NCI-H460 (cell line): ENCODE results near the gene CFAP90. TPM values are rescaled to one million over a fixed set of nuclear protein-coding genes. Genes with fewer than 3 reads are reported as not detected.

Experiments used
- DNase-seq: peaks from one replicate; pipeline ENCODE4 v3.0.0-alpha.2; 2016; ENCODE audit warnings: low read depth; ENCODE audit errors: extremely low read depth
- total RNA-seq: library from RNA; depleted of rRNA; stranded (reverse); fragments of >200 nt; shearing (Covaris generic); gene quantifications from 2 replicates; pipeline ENCODE4 v1.2.3, GENCODE V29; 2014

The CFAP90 gene
- total RNA-seq, 1 experiment from 2014 or later = not detected

DNA sequence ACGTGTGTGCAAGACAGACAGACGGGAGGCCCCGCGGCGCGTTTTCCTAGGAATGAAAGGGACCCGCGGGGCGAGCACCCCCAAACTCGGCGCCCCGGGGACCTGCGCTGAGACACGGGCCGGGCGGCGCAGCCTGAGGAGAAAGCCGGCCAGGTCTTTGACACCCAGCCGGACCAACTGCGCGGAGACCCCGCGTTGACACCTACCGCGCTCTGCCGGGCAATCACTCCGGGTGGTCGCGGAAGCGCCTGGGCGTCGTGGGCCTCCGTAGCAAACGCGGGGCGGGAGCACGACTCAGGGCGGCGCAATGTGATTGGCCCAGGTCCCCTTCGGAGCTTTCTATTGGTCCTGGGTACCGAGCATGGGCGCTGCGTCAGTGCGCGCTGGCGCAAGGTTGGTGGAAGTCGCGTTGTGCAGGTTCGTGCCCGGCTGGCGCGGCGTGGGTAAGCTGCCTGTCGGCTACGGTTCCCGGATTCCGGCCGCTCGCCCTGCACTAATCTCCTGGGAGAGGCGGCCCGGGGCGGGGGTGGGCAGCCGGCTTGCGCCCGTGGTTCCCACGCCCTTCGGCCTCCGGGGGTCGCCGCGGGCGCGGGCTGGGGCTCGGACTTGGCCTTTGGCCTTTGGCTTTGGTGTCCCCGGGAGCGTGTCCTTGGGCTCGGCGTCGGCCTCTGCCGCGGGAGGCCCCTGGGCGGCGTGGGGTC lies 18.0 kb upstream of the CFAP90 start, which contains the start of the genes FASTKD3 and MTRR:
Gene FASTKD3, minus strand, starts transcription at position 259 of the 701 bp plus-strand sequence. CDS start 948 bp downstream, outside the sequence.
Gene MTRR, plus strand, starts transcription at position 376 of the 701 bp plus-strand sequence. CDS start 1,647 bp downstream, outside the sequence.
- peak; percentile 90 for DNase-seq

DNA sequence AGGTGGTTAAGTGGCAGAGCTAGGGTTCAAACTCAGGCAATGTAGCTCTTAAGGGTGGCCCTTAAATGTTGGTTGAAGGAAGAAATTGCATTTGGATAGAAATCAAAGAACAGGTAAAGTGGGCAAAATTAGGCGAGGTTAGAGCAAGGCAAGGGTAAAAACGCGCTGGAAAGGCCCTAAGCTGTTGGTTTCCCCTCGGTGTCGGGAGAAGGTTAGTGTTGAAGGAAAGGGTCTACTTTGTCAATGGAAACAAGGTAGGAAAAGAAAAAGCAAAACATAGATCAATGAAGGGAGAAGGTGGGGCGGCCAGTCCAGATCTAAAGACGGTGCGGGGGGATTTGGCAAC lies 17.5 kb upstream of the CFAP90 start:
- no peak for DNase-seq

DNA sequence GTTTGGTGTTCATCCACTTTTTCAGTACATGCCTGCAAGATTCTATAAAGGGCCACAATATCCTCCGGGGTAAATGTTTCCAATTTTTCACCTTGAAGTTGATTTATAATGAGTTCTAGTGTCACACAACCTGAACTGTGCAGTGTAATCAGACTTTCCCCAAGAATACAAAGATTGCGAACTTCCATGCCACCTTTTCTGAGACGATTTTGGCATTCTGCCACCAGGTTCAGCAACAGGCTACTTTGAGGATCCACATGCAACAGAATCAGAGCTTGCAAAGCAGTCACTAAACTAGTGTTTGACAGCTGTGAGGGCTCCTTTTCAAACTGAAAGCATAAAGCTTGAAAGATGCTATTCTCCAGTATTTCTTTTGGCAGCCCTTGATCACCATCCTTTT lies 16.3 kb upstream of the CFAP90 start:
- no peak for DNase-seq

DNA sequence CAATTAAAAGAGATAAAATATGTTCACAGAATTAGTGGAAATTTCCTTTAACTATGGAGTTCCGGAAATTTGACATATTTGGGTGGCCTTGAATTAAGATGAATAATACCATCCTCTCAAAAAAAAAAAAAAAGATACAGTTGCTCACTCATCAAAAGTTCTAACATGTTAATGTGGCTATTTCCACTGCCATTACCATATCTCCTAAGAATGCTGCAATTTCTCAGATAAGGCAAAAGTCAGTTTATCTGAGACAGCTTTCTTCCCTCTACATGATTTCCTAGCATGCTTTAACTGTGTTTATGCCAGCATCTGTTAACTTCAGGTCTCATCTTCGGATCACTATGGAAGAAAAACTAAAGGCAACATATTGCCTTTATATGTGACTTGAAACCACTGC lies 15.3 kb upstream of the CFAP90 start:
- no peak for DNase-seq

DNA sequence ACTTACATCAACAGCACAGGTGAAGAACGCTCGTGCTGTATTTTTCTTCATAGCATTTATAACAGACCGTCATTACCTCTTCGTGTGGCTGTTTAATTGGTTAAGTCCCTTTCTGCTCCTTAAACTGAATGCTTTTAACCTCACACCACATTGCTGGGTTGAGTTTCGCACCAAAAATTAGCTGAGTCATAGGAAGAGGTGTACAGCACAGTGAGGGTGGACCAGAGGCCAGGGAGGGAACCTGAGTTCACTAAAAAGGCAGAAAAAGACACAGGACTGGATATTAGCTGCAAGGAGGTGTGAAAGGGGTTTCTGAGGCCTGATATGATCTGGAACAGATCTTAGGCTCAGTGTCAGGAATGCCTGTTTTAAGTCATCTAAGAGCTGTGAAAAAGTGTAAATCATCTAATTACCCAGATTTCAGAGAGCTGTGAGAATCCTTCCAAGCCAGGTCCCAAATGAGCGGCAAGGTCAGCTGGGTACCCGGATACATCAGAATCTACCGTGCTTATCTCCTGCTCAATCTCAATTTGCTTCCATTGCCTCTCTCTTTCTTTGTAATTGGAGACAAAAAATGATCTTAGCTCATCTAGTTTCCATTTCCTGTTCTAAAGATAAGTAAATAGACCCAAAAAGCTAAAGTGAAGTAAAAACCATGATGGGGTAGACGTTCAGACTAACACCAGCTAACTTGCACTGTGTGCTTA lies 7.1 kb upstream of the CFAP90 start:
- no peak for DNase-seq

DNA sequence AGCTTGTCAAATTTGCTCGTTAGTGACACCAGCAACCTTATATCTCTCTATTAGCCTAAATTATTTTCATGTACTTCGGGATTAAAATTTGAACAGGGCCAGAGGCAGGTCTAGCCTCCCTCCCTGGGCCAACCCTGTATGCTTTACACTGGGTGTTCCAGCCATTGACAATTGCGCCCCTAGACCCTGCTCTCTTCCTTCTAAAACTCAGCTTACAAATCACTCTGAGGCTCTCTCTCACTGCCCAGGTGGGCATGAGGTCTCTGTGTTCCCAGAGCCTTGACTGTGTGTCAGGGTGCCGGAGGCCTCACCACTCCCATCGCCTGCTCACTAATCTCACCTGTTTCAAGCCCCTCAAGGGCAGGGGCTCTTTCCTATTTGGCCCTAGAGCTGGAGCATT lies 6.4 kb upstream of the CFAP90 start:
- DNase-seq = no peak

DNA sequence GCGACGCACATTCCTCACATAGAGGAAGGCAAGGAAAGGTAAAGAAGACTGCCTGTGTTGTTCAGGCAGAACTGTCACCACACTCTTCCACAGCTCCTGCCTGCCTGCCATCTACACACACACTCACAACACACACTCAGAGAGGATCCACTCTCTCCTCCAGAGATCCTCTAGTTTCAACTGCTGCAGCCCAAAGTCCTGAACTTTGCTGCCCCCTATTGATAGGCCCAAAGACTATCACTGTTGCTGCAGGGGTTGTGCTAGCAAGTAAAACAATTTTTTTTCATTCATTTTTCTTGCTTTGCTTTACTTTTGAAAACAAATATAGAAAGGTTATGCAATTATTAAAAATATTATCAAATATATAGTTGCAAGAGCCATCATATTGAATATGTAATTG lies 5.9 kb upstream of the CFAP90 start:
- DNase-seq = peak; percentile 56

DNA sequence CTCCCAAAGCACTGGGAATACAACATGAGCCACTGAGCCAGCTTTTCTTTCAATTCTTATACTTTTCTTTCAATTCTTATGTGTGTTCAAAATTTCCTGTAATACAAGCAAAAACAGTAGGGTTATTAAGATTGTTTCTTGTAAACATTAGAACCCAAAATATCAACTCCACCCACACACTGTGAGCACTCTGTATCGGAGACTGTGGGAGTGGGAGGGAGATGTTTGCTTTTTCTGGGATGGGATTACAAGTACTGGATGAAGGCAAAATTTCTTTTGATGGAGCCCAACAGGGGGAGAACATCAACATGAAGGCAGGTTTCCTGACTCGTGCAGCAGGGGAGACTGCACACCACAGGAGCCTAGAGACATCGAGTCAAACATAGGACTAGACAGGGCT lies 4.7 kb upstream of the CFAP90 start:
- no peak for DNase-seq

DNA sequence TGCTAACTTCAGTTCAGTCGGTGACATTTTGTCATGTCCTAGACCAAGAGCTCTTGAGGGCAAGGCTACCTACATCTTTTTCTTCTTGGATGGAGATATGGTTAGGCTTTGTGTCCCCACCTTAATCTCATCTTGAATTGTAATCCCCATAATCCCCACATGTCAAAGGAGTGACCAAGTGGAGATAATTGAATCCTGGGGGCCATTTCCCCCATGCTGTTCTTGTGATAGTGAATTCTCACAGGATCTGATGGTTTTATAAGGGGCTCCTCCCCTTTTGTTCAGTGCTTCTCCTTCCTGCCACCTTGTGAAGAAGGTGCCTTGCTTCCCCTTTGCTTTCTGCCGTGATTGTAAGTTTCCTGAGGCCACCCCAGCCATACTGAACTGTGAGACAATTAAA lies 2.1 kb upstream of the CFAP90 start:
- no peak for DNase-seq

DNA sequence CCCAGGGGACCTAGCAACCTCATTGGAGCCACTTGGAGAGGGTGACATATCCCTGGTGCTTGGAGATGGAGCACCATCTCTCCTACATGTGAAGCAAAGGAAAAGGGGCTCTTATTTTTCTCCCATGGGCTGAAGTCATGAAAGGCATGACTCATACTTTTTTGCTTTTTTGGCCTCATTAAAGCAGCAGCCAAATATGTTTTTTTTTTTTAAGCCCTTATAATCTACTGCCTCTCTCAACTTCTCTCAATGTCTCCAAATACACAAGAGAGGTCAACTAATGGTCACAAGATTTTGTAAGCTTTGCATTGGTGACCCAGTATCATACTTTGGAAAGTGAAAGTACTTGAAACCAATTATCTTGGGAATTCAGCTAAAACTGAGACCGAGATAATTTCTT lies 1.6 kb upstream of the CFAP90 start:
- DNase-seq = no peak

DNA sequence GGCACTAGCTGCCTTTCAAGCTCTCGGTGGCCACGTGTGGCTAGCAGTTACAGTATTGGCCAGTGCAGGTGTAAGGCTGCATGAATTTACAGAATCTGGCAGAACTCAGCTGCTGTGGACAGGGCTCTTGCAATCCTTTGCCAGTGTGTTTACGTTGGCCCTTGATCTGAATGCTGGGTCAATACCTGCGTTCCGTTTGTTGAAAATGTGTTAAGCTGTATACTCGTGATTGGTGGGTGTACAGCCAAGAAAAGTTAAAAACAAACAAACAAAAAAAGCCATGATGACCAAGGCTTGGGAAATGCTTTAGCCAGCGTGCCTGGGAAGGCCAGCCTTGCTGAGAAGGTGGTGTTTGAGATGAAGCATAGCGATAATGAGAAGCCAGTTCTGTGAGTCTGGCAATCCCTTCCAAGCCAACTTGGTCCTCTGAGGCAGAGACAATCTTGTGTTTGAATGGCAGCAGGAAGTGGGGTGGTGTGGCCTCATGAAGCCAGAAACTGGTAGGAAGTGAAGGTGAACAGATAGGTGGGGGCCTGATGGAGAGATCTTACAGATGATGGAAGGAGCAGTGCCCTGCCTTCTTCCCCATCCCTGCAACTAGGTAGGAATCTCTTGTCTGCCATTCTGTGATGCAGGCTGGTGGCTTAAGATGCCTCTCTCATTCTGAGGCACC lies 820 bp upstream of the CFAP90 start:
- DNase-seq = no peak

DNA sequence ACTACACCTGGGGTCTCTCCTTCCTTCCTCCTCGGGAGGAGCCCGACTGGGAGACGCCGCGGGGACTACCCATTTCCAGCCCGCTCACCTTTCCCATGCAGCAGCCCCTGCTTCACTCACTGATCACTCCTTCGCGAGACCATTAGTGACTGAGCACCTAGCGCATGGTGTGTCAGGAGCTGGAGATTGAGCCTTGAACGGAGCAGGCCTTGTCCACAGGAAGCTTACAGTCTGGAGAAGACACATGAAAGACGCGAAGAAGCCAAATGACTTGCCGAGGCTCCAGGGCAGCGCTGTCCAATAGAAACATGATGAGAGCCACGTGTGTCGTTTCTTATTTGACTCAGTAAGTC lies 283 bp upstream of the CFAP90 start:
- no peak for DNase-seq

DNA sequence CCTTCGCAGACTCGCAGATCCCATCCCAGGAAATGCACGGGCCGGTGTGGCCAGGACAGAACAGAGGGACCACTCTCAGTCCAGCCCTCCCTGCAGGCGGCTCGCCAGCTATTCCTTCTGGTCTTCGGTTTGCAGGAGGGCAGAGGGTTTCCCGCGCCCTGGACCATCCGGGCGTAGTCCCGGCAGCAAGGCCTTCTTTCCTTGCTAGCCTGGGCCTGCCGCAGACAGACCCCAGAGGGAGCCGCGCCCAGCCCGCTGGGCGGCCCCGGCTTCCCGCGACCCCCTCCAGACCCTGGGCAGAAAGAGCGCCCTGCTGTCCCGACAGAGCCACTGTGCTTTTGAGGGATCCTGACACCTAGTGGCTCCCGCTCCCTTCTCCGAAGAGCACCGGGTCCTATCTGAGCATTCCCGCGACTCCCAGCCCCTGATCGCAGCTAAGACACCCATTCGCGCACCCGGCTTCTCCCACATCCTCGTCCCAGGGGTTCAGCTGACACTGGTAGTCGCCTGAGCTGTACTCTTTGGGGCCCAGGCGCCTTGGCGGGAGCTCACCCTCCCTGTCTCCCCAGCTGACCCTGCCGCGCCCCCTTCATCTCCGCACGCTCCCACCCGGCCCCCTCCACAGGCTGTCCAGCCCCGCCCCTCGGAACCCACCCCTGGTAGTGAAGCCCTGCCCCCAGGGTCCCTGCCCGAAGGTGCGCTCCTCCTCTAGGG lies 1.1 kb downstream of the CFAP90 start:
- DNase-seq = no peak

DNA sequence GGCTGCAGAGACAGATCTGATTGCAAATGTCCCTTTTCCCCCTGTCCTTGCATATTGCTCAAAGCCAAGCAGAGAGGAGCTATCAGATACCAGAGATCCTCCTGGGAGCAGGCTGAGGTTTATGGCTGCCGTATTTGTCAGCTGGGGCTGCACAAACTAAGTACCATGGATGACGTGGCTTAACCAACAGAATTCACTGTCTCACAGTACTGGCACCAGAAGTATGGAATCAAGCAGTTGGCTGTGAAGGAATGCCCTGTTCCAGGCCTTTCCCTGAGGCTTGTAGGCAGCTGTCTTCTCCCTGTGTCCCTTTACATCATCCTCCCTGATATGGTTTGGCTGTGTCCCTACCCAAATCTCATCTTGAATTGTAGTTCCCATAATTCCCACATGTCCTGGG lies 2.6 kb downstream of the CFAP90 start:
- no peak for DNase-seq

DNA sequence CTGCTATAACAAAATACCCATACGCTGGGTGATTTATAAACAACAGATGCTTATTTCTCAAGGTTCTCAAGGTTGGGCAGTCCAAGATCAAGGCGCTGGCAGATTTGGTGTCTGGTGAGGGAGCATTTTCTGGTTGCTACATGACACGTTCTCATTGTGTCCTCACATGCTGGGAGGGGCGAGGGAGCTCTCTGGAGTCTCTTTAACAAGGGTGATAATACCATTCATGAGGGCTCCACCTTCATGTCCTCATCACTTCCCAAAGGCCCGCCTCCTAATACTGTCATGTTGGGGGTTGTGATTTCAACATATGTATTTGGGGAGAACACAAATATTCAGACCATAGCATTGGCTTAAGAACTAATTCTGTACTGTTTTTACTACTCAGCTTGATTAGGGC lies 4.6 kb downstream of the CFAP90 start:
- no peak for DNase-seq

DNA sequence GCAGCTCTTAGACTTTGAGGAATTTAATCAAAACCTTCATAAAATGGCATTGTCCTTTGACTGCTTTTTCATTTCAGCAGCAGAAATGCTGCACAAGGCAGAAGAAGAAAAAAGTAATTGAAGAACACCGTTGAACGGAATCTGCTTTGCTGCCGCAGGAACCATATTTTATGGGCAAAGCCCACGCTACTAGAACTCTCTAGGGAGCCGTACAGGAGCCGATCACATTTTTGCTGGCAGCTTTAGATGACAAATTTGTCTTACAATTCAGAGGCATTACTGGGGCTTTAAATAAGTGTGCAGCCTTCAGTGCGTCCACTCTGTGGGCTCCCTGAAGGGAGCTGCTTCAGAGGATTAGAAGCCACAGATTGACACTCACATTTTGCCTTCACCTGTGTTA lies 5.4 kb downstream of the CFAP90 start:
- DNase-seq = no peak

DNA sequence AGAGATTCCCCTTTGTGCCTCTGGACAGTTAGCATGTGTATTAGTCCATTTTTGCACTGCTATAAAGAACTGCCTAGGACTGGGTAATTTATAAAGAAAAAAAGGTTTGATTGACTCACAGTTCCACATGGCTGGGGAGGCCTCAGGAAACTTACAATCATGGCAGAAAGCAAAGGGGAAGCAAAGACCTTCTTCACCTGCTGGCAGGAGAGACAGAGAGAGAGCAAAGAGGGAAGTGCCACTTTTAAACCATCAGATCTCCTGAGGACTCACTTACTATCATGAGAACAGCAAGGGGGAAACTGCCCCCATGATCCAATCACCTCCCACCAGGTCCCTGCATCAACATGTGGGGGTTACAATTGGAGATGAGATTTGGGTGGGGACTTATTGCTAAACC lies 6.0 kb downstream of the CFAP90 start:
- DNase-seq = no peak

DNA sequence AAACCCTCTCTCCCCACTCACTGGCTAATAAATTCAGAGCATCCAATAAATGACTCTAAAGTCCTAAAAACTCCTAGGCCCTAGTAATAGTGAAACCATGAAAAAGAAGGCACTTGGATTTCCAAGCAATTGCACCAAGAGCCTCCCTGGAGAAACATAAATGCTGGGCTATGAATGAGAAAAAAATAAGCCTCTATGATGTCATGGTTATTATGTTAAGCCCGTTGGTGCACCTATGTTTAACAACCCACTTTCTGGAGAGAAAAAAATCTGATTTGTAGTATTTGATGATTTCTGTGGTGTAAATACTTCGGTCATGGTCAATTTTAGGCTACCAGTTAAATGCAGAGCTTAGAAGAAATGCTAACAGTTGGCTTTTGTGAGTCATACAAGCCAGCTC lies 8.4 kb downstream of the CFAP90 start:
- DNase-seq = no peak

DNA sequence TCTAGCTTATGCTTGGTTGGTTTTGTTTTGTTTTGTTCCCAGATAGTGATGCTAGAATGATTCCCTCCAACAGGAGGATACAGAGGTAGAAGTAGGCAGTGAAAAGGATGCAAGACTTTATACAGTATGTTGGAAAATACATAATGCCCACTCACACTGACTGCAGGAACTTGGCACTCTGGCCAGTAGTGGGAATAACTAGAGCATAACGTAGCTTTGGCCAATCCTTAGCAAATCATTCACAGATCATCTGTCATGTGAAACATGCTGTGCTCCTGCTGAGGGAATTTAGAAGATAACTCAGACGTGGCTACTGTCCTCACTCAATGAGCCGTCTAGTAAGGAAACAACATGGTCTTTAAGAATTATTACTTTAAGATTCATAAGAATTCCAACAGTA lies 13.5 kb downstream of the CFAP90 start:
- DNase-seq = no peak

DNA sequence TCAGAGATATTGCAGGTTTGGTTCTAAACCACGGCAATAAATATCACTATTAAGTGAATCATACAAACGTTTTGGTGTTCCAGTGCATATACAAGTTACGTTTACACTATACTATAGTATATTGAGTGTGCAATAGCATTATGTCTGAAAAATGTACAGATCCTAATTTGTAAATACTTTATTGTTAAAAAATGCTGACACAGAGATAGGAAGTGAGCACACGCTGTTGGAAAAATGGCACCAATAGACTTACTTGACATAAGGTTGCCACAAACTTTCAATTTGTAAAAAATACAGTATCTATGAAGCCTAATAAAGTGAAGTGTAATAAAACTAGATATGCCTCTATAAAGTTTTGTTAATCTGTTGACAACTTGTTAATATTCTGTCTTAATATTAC lies 16.0 kb downstream of the CFAP90 start:
- DNase-seq = no peak

DNA sequence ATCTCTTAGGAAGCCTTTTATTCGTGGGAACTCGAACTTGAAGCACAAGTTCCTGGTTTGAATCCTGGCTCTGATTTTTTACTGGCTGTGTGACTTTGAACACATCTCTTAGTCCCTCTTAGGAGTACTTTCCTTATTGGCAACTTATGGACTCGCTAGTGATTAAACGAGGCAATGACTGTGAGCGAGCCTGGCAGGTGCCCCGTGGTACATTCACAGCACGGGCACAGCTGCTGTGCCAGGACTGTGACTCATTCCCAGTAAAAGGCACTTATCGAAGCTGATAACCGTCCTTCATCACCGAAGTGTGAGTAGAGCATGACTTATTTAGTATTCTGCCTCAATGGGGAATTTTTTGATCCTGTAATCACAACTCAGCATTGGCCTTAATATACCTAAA lies 22.7 kb downstream of the CFAP90 start:
- DNase-seq = no peak
